Measurements from ENCODE around the gene PCLO.

DNA sequence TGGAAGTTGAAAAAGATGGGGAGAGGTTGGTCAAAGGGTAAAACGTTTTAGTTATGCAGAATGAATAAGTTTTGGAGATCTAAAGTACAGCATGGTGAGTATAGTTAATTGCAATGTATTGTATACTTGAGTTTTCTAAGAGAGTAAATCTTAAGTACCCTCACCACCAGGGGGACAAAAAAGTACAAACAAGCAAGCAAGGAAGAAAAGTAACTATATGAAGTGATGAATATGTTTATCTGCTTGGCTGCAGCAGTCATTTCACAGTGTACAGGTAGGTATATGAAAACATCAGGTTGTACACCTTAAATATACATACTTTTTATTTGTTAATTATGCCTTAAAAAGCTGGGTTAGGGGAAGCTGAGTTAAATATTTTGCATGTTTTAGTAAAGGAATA is 157.3 kb downstream of the PCLO start:
- TF ChIP-seq, protein P1, sequence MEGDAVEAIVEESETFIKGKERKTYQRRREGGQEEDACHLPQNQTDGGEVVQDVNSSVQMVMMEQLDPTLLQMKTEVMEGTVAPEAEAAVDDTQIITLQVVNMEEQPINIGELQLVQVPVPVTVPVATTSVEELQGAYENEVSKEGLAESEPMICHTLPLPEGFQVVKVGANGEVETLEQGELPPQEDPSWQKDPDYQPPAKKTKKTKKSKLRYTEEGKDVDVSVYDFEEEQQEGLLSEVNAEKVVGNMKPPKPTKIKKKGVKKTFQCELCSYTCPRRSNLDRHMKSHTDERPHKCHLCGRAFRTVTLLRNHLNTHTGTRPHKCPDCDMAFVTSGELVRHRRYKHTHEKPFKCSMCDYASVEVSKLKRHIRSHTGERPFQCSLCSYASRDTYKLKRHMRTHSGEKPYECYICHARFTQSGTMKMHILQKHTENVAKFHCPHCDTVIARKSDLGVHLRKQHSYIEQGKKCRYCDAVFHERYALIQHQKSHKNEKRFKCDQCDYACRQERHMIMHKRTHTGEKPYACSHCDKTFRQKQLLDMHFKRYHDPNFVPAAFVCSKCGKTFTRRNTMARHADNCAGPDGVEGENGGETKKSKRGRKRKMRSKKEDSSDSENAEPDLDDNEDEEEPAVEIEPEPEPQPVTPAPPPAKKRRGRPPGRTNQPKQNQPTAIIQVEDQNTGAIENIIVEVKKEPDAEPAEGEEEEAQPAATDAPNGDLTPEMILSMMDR (IDR thresholded peaks at IDR 0.05) = no peak
- TF ChIP-seq POLR2A (IDR thresholded peaks at IDR 0.05) = no peak
